HUES6 (cell line): ENCODE results near the gene PPP1R3F.
"Not testable (repeated sequence)": the region's sequence is repeated elsewhere in the genome, so short reads cannot be mapped to it uniquely, and the experiment has no call there.

Source experiments
- H3K27ac ChIP-seq: 2 replicates; pipeline ENCODE4 v1.7.0; 2013; ENCODE audit warnings: low read depth, mild to moderate bottlenecking, low read length, inconsistent platforms
- H3K27me3 ChIP-seq: 2 replicates; pipeline ENCODE4 v1.6.1; 2013; ENCODE audit warnings: low read length; ENCODE audit not compliant: control insufficient read depth, insufficient read depth
- H3K36me3 ChIP-seq: 2 replicates; pipeline ENCODE4 v1.6.1; 2013; ENCODE audit warnings: low read length; ENCODE audit not compliant: control insufficient read depth, insufficient read depth
- H3K4me1 ChIP-seq: 2 replicates; pipeline ENCODE4 v1.6.1; 2013; ENCODE audit warnings: low read length; ENCODE audit not compliant: control insufficient read depth, insufficient read depth
- H3K4me3 ChIP-seq: 2 replicates; pipeline ENCODE4 v1.5.1; 2013; ENCODE audit warnings: low read depth, low read length
- H3K9ac ChIP-seq: one replicate; pipeline ENCODE4 v1.6.1; 2013; ENCODE audit warnings: mild to moderate bottlenecking, low read length
- H3K9me3 ChIP-seq: 2 replicates; pipeline ENCODE4 v1.6.1; 2013; ENCODE audit warnings: low read depth, low read length; ENCODE audit not compliant: control insufficient read depth, insufficient read depth

The PPP1R3F gene

GRCh38 chrX:49291615-49292337, 22.2 kb downstream of the PPP1R3F start:
- H3K27me3 ChIP-seq: no peaks in the 10 kb centered on the region
- H3K4me1 ChIP-seq: 0 out of 2 replicates have a peak, but pooled peaks cover 3% of the 10 kb centered on the region
- H3K9me3 ChIP-seq: peaks cover 16% of the 10 kb centered on the region; the same call in 1 of the 2 replicates
- H3K4me3 ChIP-seq: no peak overlapping the region
- H3K36me3 ChIP-seq: no peaks in the 10 kb centered on the region
- H3K27ac ChIP-seq: no peak overlapping the region
- H3K9ac ChIP-seq: no peak overlapping the region

- Histone ChIP-seq H3K36me3 (no peaks in the 10 kb centered on the region), H3K27ac (no peak overlapping the region), H3K4me3 (no peak overlapping the region), H3K9ac (no peak overlapping the region), H3K27me3 (no peaks in the 10 kb centered on the region), H3K4me1 (0 out of 2 replicates have a peak, but pooled peaks cover 3% of the 10 kb centered on the region), H3K9me3 (peaks cover 13% of the 10 kb centered on the region; the same call in 1 of the 2 replicates)
Measured at GRCh38 chrX:49292400-49293362, 23.1 kb downstream of the PPP1R3F start.

- not testable (repeated sequence) for H3K27ac ChIP-seq, H3K4me1 ChIP-seq, H3K9me3 ChIP-seq, H3K27me3 ChIP-seq, H3K36me3 ChIP-seq, H3K4me3 ChIP-seq, H3K9ac ChIP-seq
Measured at GRCh38 chrX:49299293-49299692, 29.7 kb downstream of the PPP1R3F start.

GRCh38 chrX:49300703-49301102, 31.1 kb downstream of the PPP1R3F start:
- no peak overlapping the region for H3K4me3 ChIP-seq
- peaks cover 4% of the 10 kb centered on the region; the same call in 1 of the 2 replicates for H3K4me1 ChIP-seq
- H3K36me3 ChIP-seq: no peaks in the 10 kb centered on the region
- no peaks in the 10 kb centered on the region; the same call in 1 of the 2 replicates for H3K27me3 ChIP-seq
- no peak overlapping the region for H3K27ac ChIP-seq
- H3K9me3 ChIP-seq: no peaks in the 10 kb centered on the region; the same call in 1 of the 2 replicates
- no peak overlapping the region for H3K9ac ChIP-seq

GRCh38 chrX:49303346-49303745, 33.8 kb downstream of the PPP1R3F start, which contains the start of gene GAGE10:
Gene GAGE10, plus strand, starts transcription at chrX:49303646. Its CDS starts 1,214 bp downstream, at chrX:49304860.
- Histone ChIP-seq H3K9ac (no peak within 1 kb of the TSS), H3K27ac (no peak within 1 kb of the TSS), H3K4me3 (no peak within 1 kb of the TSS)

GRCh38 chrX:49307775-49308174, 38.2 kb downstream of the PPP1R3F start:
- H3K9ac ChIP-seq, H3K27me3 ChIP-seq, H3K4me3 ChIP-seq, H3K27ac ChIP-seq, H3K36me3 ChIP-seq, H3K9me3 ChIP-seq: not testable (repeated sequence)
- peaks cover 34% of the 10 kb centered on the region for H3K4me1 ChIP-seq

More at GRCh38 chrX:49303346-49303745, 33.8 kb downstream of the PPP1R3F start, which contains the start of gene GAGE10:
- peaks cover 2% of the 10 kb centered on the region; the same call in 1 of the 2 replicates for H3K9me3 ChIP-seq
- H3K27me3 ChIP-seq: no peaks in the 10 kb centered on the region; the same call in 1 of the 2 replicates
- H3K36me3 ChIP-seq: no peaks in the 10 kb centered on the region
- peaks cover 10% of the 10 kb centered on the region; the same call in 1 of the 2 replicates for H3K4me1 ChIP-seq

GRCh38 chrX:49308604-49309269, 39.1 kb downstream of the PPP1R3F start:
- Histone ChIP-seq H3K9ac (peak overlapping the region; percentile 68), H3K4me3 (peak overlapping the region; percentile 38), H3K27ac (peak overlapping the region; percentile 61; the same call in 1 of the 2 replicates), H3K4me1 (peaks cover 34% of the 10 kb centered on the region), H3K36me3 (no peaks in the 10 kb centered on the region), H3K9me3 (peaks cover 8% of the 10 kb centered on the region; the same call in 1 of the 2 replicates), H3K27me3 (peaks cover 2% of the 10 kb centered on the region; the same call in 1 of the 2 replicates)

GRCh38 chrX:49309401-49309981, 39.9 kb downstream of the PPP1R3F start:
- Histone ChIP-seq H3K4me3 (peak overlapping the region; percentile 38), H3K9me3 (peaks cover 8% of the 10 kb centered on the region; the same call in 1 of the 2 replicates), H3K9ac (peak overlapping the region; percentile 68), H3K36me3 (no peaks in the 10 kb centered on the region), H3K27ac (peak overlapping the region; percentile 61; the same call in 1 of the 2 replicates), H3K27me3 (peaks cover 2% of the 10 kb centered on the region; the same call in 1 of the 2 replicates), H3K4me1 (peaks cover 34% of the 10 kb centered on the region)

GRCh38 chrX:49310371-49310770, 40.8 kb downstream of the PPP1R3F start:
- Histone ChIP-seq H3K4me3 (peak overlapping the region; percentile 38), H3K27ac (peak overlapping the region; percentile 56; the same call in 1 of the 2 replicates), H3K9me3 (peaks cover 8% of the 10 kb centered on the region; the same call in 1 of the 2 replicates), H3K9ac (peak overlapping the region; percentile 51), H3K4me1 (peaks cover 34% of the 10 kb centered on the region), H3K27me3 (peaks cover 2% of the 10 kb centered on the region; the same call in 1 of the 2 replicates), H3K36me3 (no peaks in the 10 kb centered on the region)

- Histone ChIP-seq H3K4me3 (no peak overlapping the region), H3K9me3 (peaks cover 8% of the 10 kb centered on the region; the same call in 1 of the 2 replicates), H3K27me3 (peaks cover 2% of the 10 kb centered on the region; the same call in 1 of the 2 replicates), H3K27ac (no peak overlapping the region), H3K36me3 (no peaks in the 10 kb centered on the region), H3K4me1 (peaks cover 34% of the 10 kb centered on the region), H3K9ac (no peak overlapping the region)
Measured at GRCh38 chrX:49312176-49312575, 42.6 kb downstream of the PPP1R3F start.
